Ammon's horn (tissue), 1 donor: ENCODE measurements around the gene SHMT1.
"Not testable (repeated sequence)": the region's sequence is repeated elsewhere in the genome, so short reads cannot be mapped to it uniquely, and the experiment has no call there.

ENCODE experiments used
- DNase-seq: peaks from one replicate; pipeline ENCODE4 v3.0.0-alpha.2; 2016; ENCODE audit warnings: low spot score

The SHMT1 gene

GRCh38 chr17:18378205-18378505 lies 14.8 kb upstream of the SHMT1 start:
- DNase-seq, result no peak

- no peak for DNase-seq
These were observed 14.3 kb upstream of the SHMT1 start, which contains the start of gene EVPLL for GRCh38 chr17:18377437-18378204. Gene EVPLL, plus strand, starts transcription at chr17:18377778. Its CDS starts 3,160 bp downstream, at chr17:18380938.

GRCh38 chr17:18374216-18374615 lies 10.9 kb upstream of the SHMT1 start:
- no peak for DNase-seq

GRCh38 chr17:18373181-18373580 lies 9.8 kb upstream of the SHMT1 start:
- not testable (repeated sequence) for DNase-seq

GRCh38 chr17:18371455-18371854 lies 8.1 kb upstream of the SHMT1 start:
- no peak for DNase-seq

GRCh38 chr17:18370761-18371160 lies 7.4 kb upstream of the SHMT1 start:
- no peak for DNase-seq

GRCh38 chr17:18368946-18369345 lies 5.6 kb upstream of the SHMT1 start:
- DNase-seq, result no peak

- no peak for DNase-seq
These were observed 816 bp upstream of the SHMT1 start for GRCh38 chr17:18364166-18364565.

GRCh38 chr17:18362698-18363100 lies 651 bp downstream of the SHMT1 start:
- DNase-seq, result peak; percentile 91

- DNase-seq, result peak; percentile 32
These were observed 1.3 kb downstream of the SHMT1 start for GRCh38 chr17:18361837-18362697.

GRCh38 chr17:18360518-18360917 lies 2.8 kb downstream of the SHMT1 start:
- DNase-seq, result no peak

GRCh38 chr17:18356624-18357023 lies 6.7 kb downstream of the SHMT1 start:
- DNase-seq, result peak; percentile 78

- no peak for DNase-seq
These were observed 9.8 kb downstream of the SHMT1 start for GRCh38 chr17:18353541-18353940.

GRCh38 chr17:18344021-18344420 lies 19.3 kb downstream of the SHMT1 start:
- DNase-seq, result no peak

GRCh38 chr17:18339933-18340332 lies 23.4 kb downstream of the SHMT1 start:
- DNase-seq, result no peak

GRCh38 chr17:18338158-18338557 lies 25.2 kb downstream of the SHMT1 start:
- DNase-seq, result not testable (repeated sequence)

GRCh38 chr17:18332909-18333489 lies 30.4 kb downstream of the SHMT1 start:
- no peak for DNase-seq

- DNase-seq, result no peak
These were observed 31.5 kb downstream of the SHMT1 start for GRCh38 chr17:18331879-18332278.

GRCh38 chr17:18328643-18329204 lies 34.6 kb downstream of the SHMT1 start:
- DNase-seq, result no peak

GRCh38 chr17:18327556-18327955 lies 35.8 kb downstream of the SHMT1 start:
- DNase-seq, result no peak

GRCh38 chr17:18327093-18327492 lies 36.3 kb downstream of the SHMT1 start:
- DNase-seq, result no peak

GRCh38 chr17:18326572-18326971 lies 36.8 kb downstream of the SHMT1 start:
- no peak for DNase-seq

GRCh38 chr17:18326039-18326438 lies 37.3 kb downstream of the SHMT1 start:
- no peak for DNase-seq
